ENCODE measurements around the gene PSTPIP2. TPM values are rescaled to one million over a fixed set of nuclear protein-coding genes. Genes with fewer than 3 reads are reported as not detected.

PSTPIP2 gene, protein sequence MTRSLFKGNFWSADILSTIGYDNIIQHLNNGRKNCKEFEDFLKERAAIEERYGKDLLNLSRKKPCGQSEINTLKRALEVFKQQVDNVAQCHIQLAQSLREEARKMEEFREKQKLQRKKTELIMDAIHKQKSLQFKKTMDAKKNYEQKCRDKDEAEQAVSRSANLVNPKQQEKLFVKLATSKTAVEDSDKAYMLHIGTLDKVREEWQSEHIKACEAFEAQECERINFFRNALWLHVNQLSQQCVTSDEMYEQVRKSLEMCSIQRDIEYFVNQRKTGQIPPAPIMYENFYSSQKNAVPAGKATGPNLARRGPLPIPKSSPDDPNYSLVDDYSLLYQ
- total RNA-seq (10 to 100 TPM in 1 of 9 donors, 1 to 10 TPM in 8; 1.2 to 15.0 (median 2.9) TPM), polyA plus RNA-seq (1 to 10 TPM in 1 of 2 donors, under 1 TPM in 1; 0.65 to 1.6 TPM)
- long read RNA-seq, donor 1, partial matches to known transcripts, result 0 of 4 reads
- long read RNA-seq, donor 1, other reads (novel, unspliced or antisense), result 0 of 4 reads
- long read RNA-seq, donor 2, transcript PSTPIP2-201 (15 exons, 3,000 nt), result major isoform, 8 of 11 reads
- long read RNA-seq, donor 2, partial matches to known transcripts, result 1 of 11 reads
- long read RNA-seq, donor 2, other reads (novel, unspliced or antisense), result 1 of 11 reads
- long read RNA-seq, donor 3, partial matches to known transcripts, result 0 of 3 reads
- long read RNA-seq, donor 3, other reads (novel, unspliced or antisense), result 1 of 3 reads

DNA sequence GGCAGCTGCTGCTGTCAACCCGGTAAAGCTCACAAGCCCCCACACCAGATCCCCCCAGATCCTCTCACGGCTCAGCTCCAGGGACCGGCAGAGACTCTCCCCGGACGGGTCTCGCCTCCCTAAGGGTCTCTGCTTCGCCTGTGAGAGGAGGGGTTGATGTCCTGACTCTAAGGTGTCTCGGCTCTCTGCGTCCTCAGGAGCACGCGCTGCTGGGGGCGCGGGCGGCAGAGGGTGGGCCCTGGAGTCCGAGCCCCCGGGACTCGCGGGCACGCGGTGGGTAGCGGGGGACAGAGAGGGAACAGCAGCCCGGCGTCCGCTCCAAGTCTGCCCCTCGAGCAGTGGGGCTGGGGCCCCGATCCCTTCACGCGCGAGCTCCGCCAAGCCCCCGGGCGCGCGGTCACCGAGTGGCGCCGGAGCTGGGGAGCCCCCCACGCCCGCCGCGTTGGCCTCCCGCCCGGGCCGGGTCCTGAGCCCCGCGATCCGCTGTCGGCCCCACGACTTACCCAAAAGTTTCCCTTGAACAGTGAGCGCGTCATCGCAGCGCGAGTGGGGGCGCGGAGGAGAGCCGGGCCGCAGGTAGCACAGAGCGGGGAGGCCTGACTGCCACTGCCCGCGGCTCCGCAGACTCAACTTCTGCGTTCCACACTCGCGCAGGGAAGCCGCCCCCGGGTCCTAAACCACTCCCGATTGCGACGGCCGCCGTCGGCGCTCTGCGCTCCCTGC is at the start of gene PSTPIP2:
Gene PSTPIP2, minus strand, starts transcription at position 608 of the 723 bp plus-strand sequence. Its CDS starts 72 bp downstream, at position 536.
- peak; percentile 61 to 88 (median 73) for DNase-seq
- WGBS, 4 donors, result 0 to 2% (median 1%) methylated on average over 29 to 75 of the region's 75 CpGs
- intact Hi-C loops (cut with DNase I), result loop anchor here (2.0 to 10.0 kb wide), 12 partner anchors 97 to 407 kb away; partner anchors contain the start of gene EPG5 (in 2 of the 10)
- Histone ChIP-seq H3K27ac (peak within 1 kb of the TSS in 6 of 12 donors; percentile 10 to 68 (median 54)), H3K4me3 (peak within 1 kb of the TSS; percentile 59 to 88 (median 70)), H3K9me3 (peaks cover 0 to 3% (median 0%) of the 10 kb centered on the region in 12 donors), H3K4me1 (peaks cover 0 to 57% (median 19%) of the 10 kb centered on the region in 12 donors), H3K36me3 (peaks cover 0 to 15% (median 0%) of the 10 kb centered on the region in 9 donors), H3K27me3 (no peaks in the 10 kb centered on the region)
- ATAC-seq, result peak in 3 of 4 donors; percentile 52 to 78 (median 73)
- TF ChIP-seq POLR2A (IDR thresholded peaks at IDR 0.05), result peak in 1 of 2 donors; percentile 23
- TF ChIP-seq, protein P1, sequence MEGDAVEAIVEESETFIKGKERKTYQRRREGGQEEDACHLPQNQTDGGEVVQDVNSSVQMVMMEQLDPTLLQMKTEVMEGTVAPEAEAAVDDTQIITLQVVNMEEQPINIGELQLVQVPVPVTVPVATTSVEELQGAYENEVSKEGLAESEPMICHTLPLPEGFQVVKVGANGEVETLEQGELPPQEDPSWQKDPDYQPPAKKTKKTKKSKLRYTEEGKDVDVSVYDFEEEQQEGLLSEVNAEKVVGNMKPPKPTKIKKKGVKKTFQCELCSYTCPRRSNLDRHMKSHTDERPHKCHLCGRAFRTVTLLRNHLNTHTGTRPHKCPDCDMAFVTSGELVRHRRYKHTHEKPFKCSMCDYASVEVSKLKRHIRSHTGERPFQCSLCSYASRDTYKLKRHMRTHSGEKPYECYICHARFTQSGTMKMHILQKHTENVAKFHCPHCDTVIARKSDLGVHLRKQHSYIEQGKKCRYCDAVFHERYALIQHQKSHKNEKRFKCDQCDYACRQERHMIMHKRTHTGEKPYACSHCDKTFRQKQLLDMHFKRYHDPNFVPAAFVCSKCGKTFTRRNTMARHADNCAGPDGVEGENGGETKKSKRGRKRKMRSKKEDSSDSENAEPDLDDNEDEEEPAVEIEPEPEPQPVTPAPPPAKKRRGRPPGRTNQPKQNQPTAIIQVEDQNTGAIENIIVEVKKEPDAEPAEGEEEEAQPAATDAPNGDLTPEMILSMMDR (IDR thresholded peaks at IDR 0.05), result no peak

DNA sequence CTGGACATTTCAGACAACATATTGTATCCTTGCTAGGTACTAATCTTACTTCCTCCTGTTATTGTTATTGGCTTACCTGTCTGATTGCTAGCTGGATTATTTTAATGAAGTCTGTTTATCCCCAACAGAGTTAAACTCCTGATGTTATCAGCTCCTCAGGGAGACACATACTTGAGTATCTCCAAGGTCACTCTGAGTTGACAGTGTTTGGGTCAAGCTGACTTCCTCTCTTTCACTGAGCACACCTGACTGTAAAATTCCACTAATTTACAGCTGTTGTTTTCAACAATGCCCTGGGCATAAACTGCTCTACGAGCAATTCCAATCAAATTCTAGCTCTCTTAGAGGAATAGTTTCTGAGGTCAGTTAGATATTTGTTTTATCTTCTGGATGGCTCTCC is 41.7 kb upstream of the PSTPIP2 start:
- TF ChIP-seq, protein P1 (IDR thresholded peaks at IDR 0.05), result no peak
- TF ChIP-seq POLR2A (IDR thresholded peaks at IDR 0.05), result no peak
- 81 to 94% (median 84%) methylated on average over 1 of the region's 1 CpG for WGBS, 4 donors
- H3K4me3 ChIP-seq, result no peak overlapping the region
- ATAC-seq, result no peak
- no peaks in the 10 kb centered on the region for H3K9me3 ChIP-seq
- no peak overlapping the region for H3K27ac ChIP-seq
- peaks cover 0 to 57% (median 24%) of the 10 kb centered on the region in 9 donors for H3K36me3 ChIP-seq
- no peaks in the 10 kb centered on the region for H3K27me3 ChIP-seq
- H3K4me1 ChIP-seq, result no peaks in the 10 kb centered on the region
- no peak for DNase-seq
- intact Hi-C loops (cut with DNase I), result no loop called here

DNA sequence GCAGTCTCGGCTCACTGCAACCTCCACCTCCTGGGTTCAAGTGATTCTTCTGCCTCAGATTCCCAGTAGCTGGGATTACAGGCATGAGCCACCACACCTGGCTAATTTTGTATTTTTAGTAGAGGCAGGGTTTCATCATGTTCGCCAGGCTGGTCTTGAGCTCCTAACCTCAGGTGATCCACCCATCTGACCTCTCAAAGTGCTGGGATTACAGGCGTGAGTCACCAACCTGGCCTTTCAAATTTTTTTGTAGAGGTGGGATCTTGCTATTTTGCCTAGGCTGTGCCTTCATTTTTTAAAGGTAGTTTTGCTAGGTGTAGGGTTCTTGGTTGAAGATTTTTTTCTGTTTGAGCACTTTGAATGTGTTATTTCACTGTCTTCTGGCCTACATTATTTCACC is 38.3 kb upstream of the PSTPIP2 start:
- Histone ChIP-seq H3K4me1 (peaks cover 0 to 3% (median 0%) of the 10 kb centered on the region in 12 donors), H3K27me3 (no peaks in the 10 kb centered on the region), H3K27ac (no peak overlapping the region), H3K36me3 (peaks cover 0 to 61% (median 24%) of the 10 kb centered on the region in 9 donors), H3K9me3 (no peaks in the 10 kb centered on the region), H3K4me3 (no peak overlapping the region)
- DNase-seq (no peak), ATAC-seq (no peak)
- intact Hi-C loops (cut with DNase I), result no loop called here
- WGBS, 4 donors, result 92 to 99% (median 97%) methylated on average over 3 of the region's 3 CpGs
- TF ChIP-seq, protein P1 (IDR thresholded peaks at IDR 0.05), result no peak
- TF ChIP-seq POLR2A (IDR thresholded peaks at IDR 0.05), result no peak

Measured in heart left ventricle (tissue), 16 donors.